Fibroblast of lung (primary cell): ENCODE data around the gene NEDD4L. TPM values are rescaled to one million over a fixed set of nuclear protein-coding genes. Genes with fewer than 3 reads are reported as not detected.

ENCODE experiments used
- DNase-seq, 2 donors: peaks; one replicate each; pipeline versions ENCODE4 v3.0.0 to v3.0.0-alpha.2; 2010; ENCODE audit warnings: low read depth in 2 of 2
- H2AFZ ChIP-seq: 2 replicates; pipeline ENCODE4 v1.5.1; 2012; ENCODE audit warnings: low read length, control low read depth, inconsistent platforms
- H3K27ac ChIP-seq: 2 replicates; pipeline ENCODE4 v1.5.1; 2011; ENCODE audit warnings: low read length, control low read depth; ENCODE audit not compliant: insufficient read depth
- H3K27me3 ChIP-seq: 2 replicates; pipeline ENCODE4 v1.5.1; 2011; ENCODE audit warnings: mild to moderate bottlenecking, low read length; ENCODE audit not compliant: control insufficient read depth, insufficient read depth
- H3K36me3 ChIP-seq: 2 replicates; pipeline ENCODE4 v1.5.1; 2011; ENCODE audit warnings: low read length; ENCODE audit not compliant: control insufficient read depth, insufficient read depth
- H3K4me1 ChIP-seq: 2 replicates; pipeline ENCODE4 v1.5.1; 2011; ENCODE audit warnings: low read length; ENCODE audit not compliant: control insufficient read depth, insufficient read depth; ENCODE audit errors: extremely low read depth
- H3K4me2 ChIP-seq: 2 replicates; pipeline ENCODE4 v1.5.1; 2011; ENCODE audit warnings: low read length, control low read depth; ENCODE audit not compliant: insufficient read depth; ENCODE audit errors: extremely low read depth
- H3K4me3 ChIP-seq, 4 experiments: fragments of 200-600 bp in 1 of 4; sonication (generic) in 1 of 4; replicated peaks in 1 of 4; 2 replicates each; pipeline ENCODE4 v1.5.1; 2011 to 2016; ENCODE audit warnings: low read length in 4 of 4, low read depth in 3 of 4, mild to moderate bottlenecking in 3 of 4, control low read depth in 2 of 4, inconsistent platforms in 1 of 4, mixed read lengths in 1 of 4; ENCODE audit not compliant: insufficient read depth in 1 of 4; ENCODE audit errors: control extremely low read depth in 1 of 4
- H3K79me2 ChIP-seq: 2 replicates; pipeline ENCODE4 v1.5.1; 2012; ENCODE audit warnings: mild to moderate bottlenecking, low read length, inconsistent platforms; ENCODE audit not compliant: control insufficient read depth, insufficient read depth
- H3K9ac ChIP-seq: 2 replicates; pipeline ENCODE4 v1.5.1; 2011; ENCODE audit warnings: mild to moderate bottlenecking, low read length, control low read depth; ENCODE audit not compliant: insufficient read depth
- H3K9me3 ChIP-seq: 2 replicates; pipeline ENCODE4 v1.5.1; 2012; ENCODE audit warnings: low read depth, low read length; ENCODE audit not compliant: control insufficient read depth, insufficient read depth
- H4K20me1 ChIP-seq: 2 replicates; pipeline ENCODE4 v1.5.1; 2011; ENCODE audit warnings: low read length; ENCODE audit not compliant: control insufficient read depth, insufficient read depth; ENCODE audit errors: extremely low read depth
- CTCF ChIP-seq, 2 donors: IDR thresholded peaks in 1 of 2; conservative IDR thresholded peaks in 1 of 2; 1 replicate in 1 of 2; 2 replicates in 1 of 2; pipeline ENCODE4 v1.5.1; 2011 to 2012; ENCODE audit warnings: low read length in 2 of 2, control low read depth in 1 of 2, inconsistent platforms in 1 of 2, low read depth in 1 of 2, mild to moderate bottlenecking in 1 of 2
- EZH2 ChIP-seq: IDR thresholded peaks from 2 replicates; pipeline ENCODE4 v1.5.1; 2012; ENCODE audit warnings: low read length, control low read depth, mild to moderate bottlenecking; ENCODE audit errors: missing control alignments
- polyA plus RNA-seq, 2 donors: library from polyadenylated mRNA; depleted of rRNA in 1 of 2; stranded (reverse) in 1 of 2; unstranded in 1 of 2; fragments of >200 nt; gene quantifications; 2 replicates each; pipeline ENCODE4 v1.2.1, GENCODE V29; 2011 to 2012; ENCODE audit warnings: missing spikeins in 1 of 2
- total RNA-seq: library from RNA; depleted of rRNA; stranded (reverse); fragments of >200 nt; gene quantifications from 2 replicates; pipeline ENCODE4 v1.2.1, GENCODE V29; 2014

Gene NEDD4L
- total and polyA plus RNA-seq, 2 donors (not counting 1 experiment from before 2014, with no cell fraction given) = 5.5 to 18.7 TPM

GRCh38 chr18:58235001-58235436 lies 191.0 kb downstream of the NEDD4L start:
- H2AFZ ChIP-seq = no peak overlapping the region
- TF ChIP-seq EZH2 (no peak), CTCF (conservative IDR thresholded peaks at IDR 0.05 in 1 of 2, IDR thresholded peaks at IDR 0.05 in 1 of 2; ENCODE audit: low read depth in 1 of 2, low read length in 2 of 2) (no peak)
- DNase-seq = no peak
- no peaks in the 10 kb centered on the region for H3K36me3 ChIP-seq
- H3K9me3 ChIP-seq = no peaks in the 10 kb centered on the region
- no peaks in the 10 kb centered on the region for H3K79me2 ChIP-seq
- H3K9ac ChIP-seq = no peak overlapping the region
- H3K4me3 ChIP-seq = no peak overlapping the region
- H3K4me1 ChIP-seq = no peaks in the 10 kb centered on the region
- no peak overlapping the region for H3K4me2 ChIP-seq
- no peaks in the 10 kb centered on the region for H3K27me3 ChIP-seq
- H4K20me1 ChIP-seq = no peaks in the 10 kb centered on the region
- H3K27ac ChIP-seq = no peak overlapping the region

GRCh38 chr18:58239879-58240278 lies 195.9 kb downstream of the NEDD4L start:
- Histone ChIP-seq H4K20me1 (no peaks in the 10 kb centered on the region), H3K27ac (no peak overlapping the region)
- TF ChIP-seq CTCF (conservative IDR thresholded peaks at IDR 0.05 in 1 of 2, IDR thresholded peaks at IDR 0.05 in 1 of 2; ENCODE audit: low read depth in 1 of 2, low read length in 2 of 2) (no peak), EZH2 (no peak)

DNA sequence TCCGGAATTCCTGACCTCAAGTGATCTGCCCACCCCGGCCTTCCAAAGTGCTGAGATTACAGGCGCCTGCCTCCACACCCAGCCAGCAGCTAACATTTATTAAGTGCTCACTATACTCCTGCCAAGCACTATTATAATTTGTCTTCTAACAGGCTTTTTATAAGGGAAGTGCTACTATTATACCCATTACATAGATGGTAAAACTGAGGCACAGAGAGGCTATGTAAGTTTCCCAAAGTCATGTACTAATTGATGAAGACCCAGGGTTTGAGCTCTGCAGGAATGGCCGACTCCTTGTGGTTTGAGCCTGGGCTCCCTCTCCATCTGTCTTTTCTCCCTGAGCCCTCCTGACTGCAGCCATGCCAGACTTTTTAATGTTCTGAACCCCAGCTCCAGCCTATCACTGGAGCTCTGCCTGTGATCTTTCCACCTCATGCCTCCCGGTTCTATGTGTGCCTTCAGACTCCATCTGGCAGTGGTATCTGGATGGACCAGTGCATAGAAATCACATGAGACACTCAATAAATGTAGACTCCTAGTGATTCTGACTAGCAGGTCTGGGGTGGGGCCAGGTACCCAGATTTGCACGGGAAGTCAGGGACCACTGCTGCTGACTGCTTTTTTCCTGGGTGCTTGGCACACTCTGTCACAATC lies 197.1 kb downstream of the NEDD4L start:
- Histone ChIP-seq H4K20me1 (no peaks in the 10 kb centered on the region), H3K79me2 (no peaks in the 10 kb centered on the region), H3K4me1 (peaks cover 8% of the 10 kb centered on the region), H3K9me3 (no peaks in the 10 kb centered on the region), H3K27me3 (no peaks in the 10 kb centered on the region), H3K36me3 (no peaks in the 10 kb centered on the region), H3K4me3 (no peak overlapping the region), H3K9ac (no peak overlapping the region), H3K27ac (no peak overlapping the region), H3K4me2 (no peak overlapping the region), H2AFZ (no peak overlapping the region)
- DNase-seq = no peak
- TF ChIP-seq CTCF (conservative IDR thresholded peaks at IDR 0.05 in 1 of 2, IDR thresholded peaks at IDR 0.05 in 1 of 2; ENCODE audit: low read depth in 1 of 2, low read length in 2 of 2) (no peak), EZH2 (no peak)

More at GRCh38 chr18:58239879-58240278, 195.9 kb downstream of the NEDD4L start:
- H3K4me1 ChIP-seq = peaks cover 8% of the 10 kb centered on the region
- H3K36me3 ChIP-seq = no peaks in the 10 kb centered on the region
- no peaks in the 10 kb centered on the region for H3K27me3 ChIP-seq
- DNase-seq = peak in 1 of 2 donors; percentile 35
- no peak overlapping the region for H3K4me2 ChIP-seq
- H3K79me2 ChIP-seq = no peaks in the 10 kb centered on the region
- H3K4me3 ChIP-seq = no peak overlapping the region
- no peak overlapping the region for H3K9ac ChIP-seq
- H3K9me3 ChIP-seq = no peaks in the 10 kb centered on the region
- no peak overlapping the region for H2AFZ ChIP-seq
